HCT116 (cell line): ENCODE data around the gene ARPP21. TPM values are rescaled to one million over a fixed set of nuclear protein-coding genes. Genes with fewer than 3 reads are reported as not detected.

Experiments used
- ATAC-seq: fragments of 200-7000 bp; cut with Tn5 transposase; 2 replicates; pipeline ENCODE4 v1.9.1; 2020; ENCODE audit warnings: mild to moderate bottlenecking, moderate library complexity
- BruUV-seq: library from RNA; stranded (reverse); fragments of 400-500 nt; replicated peaks from 2 replicates; lab custom pipeline; 2021; lab: Mats Ljungman, UMichigan
- CTCF ChIA-PET: fragments of 300-600 bp; sonication (Branson Sonifier 250); formaldehyde crosslinking; loops from one replicate; lab custom pipeline; 2021; ENCODE audit warnings: antibody characterized with exemption; lab: Charles Lee
- POLR2A ChIA-PET: fragments of 300-600, 350-600 bp; sonication (Branson Sonifier 250); formaldehyde crosslinking; loops from one replicate; lab custom pipeline; 2021; ENCODE audit warnings: antibody characterized with exemption; lab: Charles Lee
- RAD21 ChIA-PET, 2 experiments: fragments of 300-600 bp; sonication (Branson Sonifier 250); formaldehyde crosslinking; loops; one replicate each; lab custom pipeline; 2023; ENCODE audit warnings: low total read pairs in 2 of 2; ENCODE audit not compliant: uncharacterized antibody in 2 of 2, unreplicated experiment in 2 of 2, low non-redundant PET in 1 of 2; lab: Charles Lee
- DNase-seq: peaks from one replicate; pipeline ENCODE4 v3.0.0-alpha.2; 2010; ENCODE audit warnings: low read depth, low spot score
- H2AFZ ChIP-seq: fragments of 200-600 bp; shearing (Covaris generic), sonication (generic); 2 replicates; pipeline ENCODE4 v1.6.1; 2017; ENCODE audit warnings: low read depth, mixed run types, mixed read lengths, antibody characterized with exemption, low read length; ENCODE audit not compliant: poor library complexity, severe bottlenecking
- H3K27ac ChIP-seq: 2 replicates; pipeline ENCODE4 v1.5.1; 2012; ENCODE audit warnings: low read depth, low read length
- H3K27me3 ChIP-seq: fragments of 200-600 bp; sonication (generic); 2 replicates; pipeline ENCODE4 v1.6.1; 2016; ENCODE audit warnings: mixed run types, low read length, mixed read lengths; ENCODE audit not compliant: insufficient read depth
- H3K36me3 ChIP-seq, 2 experiments: fragments of 200-500 bp in 1 of 2; fragments of 200-600 bp in 1 of 2; sonication (Bioruptor generic) in 1 of 2; sonication (generic) in 1 of 2; 2 replicates each; pipeline versions ENCODE4 v1.5.1 to v1.6.1; 2014 to 2016; ENCODE audit warnings: low read length in 2 of 2, inconsistent platforms in 1 of 2, mixed read lengths in 1 of 2, mixed run types in 1 of 2; ENCODE audit not compliant: insufficient read depth in 2 of 2, control insufficient read depth in 1 of 2
- H3K4me1 ChIP-seq, 2 experiments: fragments of 200-600 bp in 1 of 2; sonication (generic) in 1 of 2; 2 replicates each; pipeline versions ENCODE4 v1.5.1 to v1.6.1; 2012 to 2017; ENCODE audit warnings: low read length in 2 of 2, inconsistent platforms in 1 of 2, mild to moderate bottlenecking in 1 of 2, mixed read lengths in 1 of 2, mixed run types in 1 of 2, moderate library complexity in 1 of 2; ENCODE audit not compliant: insufficient read depth in 2 of 2, control insufficient read depth in 1 of 2
- H3K4me2 ChIP-seq: fragments of 200-600 bp; sonication (generic); 2 replicates; pipeline ENCODE4 v1.6.1; 2017; ENCODE audit warnings: mixed run types, low read length, mixed read lengths
- H3K4me3 ChIP-seq, 2 experiments: fragments of 200-600 bp in 1 of 2; sonication (generic) in 1 of 2; replicated peaks in 1 of 2; 2 replicates each; pipeline ENCODE4 v1.5.1; 2011 to 2016; ENCODE audit warnings: low read length in 2 of 2, control low read depth in 1 of 2, low read depth in 1 of 2, mild to moderate bottlenecking in 1 of 2, mixed read lengths in 1 of 2, mixed run types in 1 of 2
- H3K79me2 ChIP-seq: fragments of 200-600 bp; sonication (generic); 2 replicates; pipeline ENCODE4 v1.6.1; 2017; ENCODE audit warnings: mild to moderate bottlenecking, mixed run types, low read length, moderate library complexity, mixed read lengths; ENCODE audit not compliant: insufficient read depth
- H3K9ac ChIP-seq: fragments of 200-600 bp; sonication (generic); 2 replicates; pipeline ENCODE4 v1.6.1; 2016; ENCODE audit warnings: low read length, mixed read lengths
- H3K9me2 ChIP-seq: fragments of 200-600 bp; sonication (generic), shearing (Covaris generic); 2 replicates; pipeline ENCODE4 v1.6.1; 2017; ENCODE audit warnings: mixed run types, mild to moderate bottlenecking, moderate library complexity; ENCODE audit not compliant: insufficient read depth
- H3K9me3 ChIP-seq, 2 experiments: fragments of 200-500 bp in 1 of 2; fragments of 200-600 bp in 1 of 2; sonication (Bioruptor generic) in 1 of 2; sonication (generic) in 1 of 2; 2 replicates each; pipeline ENCODE4 v1.6.1; 2014 to 2017; ENCODE audit warnings: low read length in 2 of 2, mixed read lengths in 2 of 2, inconsistent platforms in 1 of 2, low read depth in 1 of 2, mild to moderate bottlenecking in 1 of 2, mixed run types in 1 of 2, moderate library complexity in 1 of 2; ENCODE audit not compliant: control insufficient read depth in 1 of 2, insufficient read depth in 1 of 2
- H4K20me1 ChIP-seq: fragments of 200-600 bp; sonication (generic), shearing (Covaris generic); 2 replicates; pipeline ENCODE4 v1.6.1; 2017; ENCODE audit warnings: mixed run types, mild to moderate bottlenecking, moderate library complexity; ENCODE audit not compliant: insufficient read depth
- ATF3 ChIP-seq: IDR thresholded peaks from 2 replicates; pipeline ENCODE4 v1.6.1; 2012
- CEBPB ChIP-seq: IDR thresholded peaks from 2 replicates; pipeline ENCODE4 v1.6.1; 2012; ENCODE audit warnings: low read depth
- CTCF ChIP-seq, 3 experiments: fragments of 200-600 bp in 1 of 3; sonication (generic) in 1 of 3; IDR thresholded peaks in 2 of 3; conservative IDR thresholded peaks in 1 of 3; 2 replicates each; pipeline ENCODE4 v1.5.1; 2012 to 2017; ENCODE audit warnings: low read depth in 2 of 3, low read length in 2 of 3, antibody characterized with exemption in 1 of 3, borderline replicate concordance in 1 of 3, control low read depth in 1 of 3, mild to moderate bottlenecking in 1 of 3, mixed read lengths in 1 of 3, mixed run types in 1 of 3, moderate library complexity in 1 of 3; ENCODE audit not compliant: insufficient read depth in 1 of 3
- EGR1 ChIP-seq: IDR thresholded peaks from 2 replicates; pipeline ENCODE4 v1.6.1; 2012; ENCODE audit warnings: low read depth
- ELF1 ChIP-seq: IDR thresholded peaks from 2 replicates; pipeline ENCODE4 v1.6.1; 2012; ENCODE audit warnings: low read depth, borderline replicate concordance
- EZH2 ChIP-seq: fragments of 200-600 bp; sonication (generic); IDR thresholded peaks from 2 replicates; pipeline ENCODE4 v1.6.1; 2017; ENCODE audit warnings: antibody characterized with exemption, mixed run types
- EZH2phosphoT487 ChIP-seq: fragments of 200-600 bp; IDR thresholded peaks from 2 replicates; pipeline ENCODE4 v1.6.1; 2018; ENCODE audit warnings: antibody characterized with exemption, borderline replicate concordance
- FOSL1 ChIP-seq: IDR thresholded peaks from 2 replicates; pipeline ENCODE4 v1.6.1; 2012; ENCODE audit warnings: low read depth
- MAX ChIP-seq: IDR thresholded peaks from 2 replicates; pipeline ENCODE4 v1.6.1; 2012
- POLR2AphosphoS5 ChIP-seq: IDR thresholded peaks from 2 replicates; pipeline ENCODE4 v1.6.1; 2011; ENCODE audit warnings: mild to moderate bottlenecking, low read depth, low read length, moderate library complexity
- RAD21 ChIP-seq: IDR thresholded peaks from 2 replicates; pipeline ENCODE4 v1.6.1; 2012; ENCODE audit warnings: low read depth, mild to moderate bottlenecking
- REST ChIP-seq: IDR thresholded peaks from 2 replicates; pipeline ENCODE4 v1.6.1; 2012; ENCODE audit warnings: low read depth
- SIN3A ChIP-seq: IDR thresholded peaks from 2 replicates; pipeline ENCODE4 v1.6.1; 2012; ENCODE audit warnings: low read depth
- SP1 ChIP-seq: IDR thresholded peaks from 2 replicates; pipeline ENCODE4 v1.6.1; 2012; ENCODE audit warnings: low read depth
- SRF ChIP-seq: IDR thresholded peaks from 2 replicates; pipeline ENCODE4 v1.6.1; 2012; ENCODE audit warnings: low read depth
- YY1 ChIP-seq: IDR thresholded peaks from 2 replicates; pipeline ENCODE4 v1.6.1; 2011; ENCODE audit warnings: low read length, low read depth, moderate library complexity, mild to moderate bottlenecking; ENCODE audit not compliant: insufficient replicate concordance; ENCODE audit errors: extremely low read depth
- ZBTB33 ChIP-seq: IDR thresholded peaks from 2 replicates; pipeline ENCODE4 v1.6.1; 2011; ENCODE audit warnings: mild to moderate bottlenecking, low read length, moderate library complexity; ENCODE audit not compliant: insufficient replicate concordance; ENCODE audit errors: extremely low read depth
- ZFX ChIP-seq: fragments of 450-650 bp; IDR thresholded peaks from 2 replicates; pipeline ENCODE4 v1.6.1; 2017
- ZNF274 ChIP-seq: fragments of 200-500 bp; sonication (Bioruptor generic); IDR thresholded peaks from 2 replicates; pipeline ENCODE4 v1.6.1; 2014; ENCODE audit warnings: mild to moderate bottlenecking, low read depth, low read length, inconsistent platforms
- intact Hi-C: fragments of 100-400 bp; cut with micrococcal nuclease; formaldehyde crosslinking; loops from 2 replicates; pipeline ENCODE4 v1.10.0; 2022
- total RNA-seq: library from RNA; stranded (reverse); gene quantifications from one replicate; pipeline ENCODE4 v1.2.1, GENCODE V29; 2021; ENCODE audit not compliant: unreplicated experiment

The ARPP21 gene
- total RNA-seq, 1 experiment from 2014 or later = not detected

GRCh38 chr3:35705904-35706303 lies 66.6 kb downstream of the ARPP21 start (continued):
- TF ChIP-seq YY1 = no peak
- no peak for TF ChIP-seq ZBTB33
- TF ChIP-seq EZH2 = no peak

GRCh38 chr3:35707904-35708303 lies 68.6 kb downstream of the ARPP21 start:
- BruUV-seq = no TSS peak

More at GRCh38 chr3:35707904-35708303, 68.6 kb downstream of the ARPP21 start:
- peaks cover 0 to 7% of the 10 kb centered on the region in 2 experiments; a peak in 2 of 4 replicates for H3K9me3 ChIP-seq
- DNase-seq (no peak), ATAC-seq (no peak)
- no peaks in the 10 kb centered on the region for H3K4me1 ChIP-seq
- no peaks in the 10 kb centered on the region for H3K27me3 ChIP-seq
- H3K4me3 ChIP-seq = no peak overlapping the region
- no peaks in the 10 kb centered on the region for H3K79me2 ChIP-seq
- TF ChIP-seq EZH2 (no peak), CTCF (IDR thresholded peaks at IDR 0.05 in 2 of 3, conservative IDR thresholded peaks at IDR 0.05 in 1 of 3; ENCODE audit: borderline replicate concordance in 1 of 3, insufficient read depth in 1 of 3, low read depth in 2 of 3, low read length in 2 of 3) (no peak), CEBPB (no peak), FOSL1 (no peak), SIN3A (no peak), EGR1 (no peak), ATF3 (no peak), EZH2phosphoT487 (no peak), RAD21 (no peak), MAX (no peak), ZNF274 (no peak), ZFX (no peak), SRF (no peak), REST (no peak), YY1 (no peak), ELF1 (no peak), POLR2AphosphoS5 (no peak), SP1 (no peak)
- no peaks in the 10 kb centered on the region for H4K20me1 ChIP-seq
- CTCF ChIA-PET = no interaction called here
- H2AFZ ChIP-seq = no peak overlapping the region
- no peak overlapping the region for H3K27ac ChIP-seq
- POLR2A ChIA-PET = no interaction called here
- no peaks in the 10 kb centered on the region for H3K36me3 ChIP-seq
- intact Hi-C loops = no loop called here
- H3K4me2 ChIP-seq = no peak overlapping the region
- no peaks in the 10 kb centered on the region for H3K9me2 ChIP-seq
- H3K9ac ChIP-seq = no peak overlapping the region
- RAD21 ChIA-PET = no interaction called here
